GM19035 (cell line): ENCODE measurements around the gene MGA.

Experiments used
- ATAC-seq: cut with Tn5 transposase; IDR thresholded peaks from one replicate; pipeline ENCODE4 v1.9.1; 2021; ENCODE audit not compliant: unreplicated experiment

MGA gene

GRCh38 chr15:41780266-41780665, 120.1 kb downstream of the MGA start:
- ATAC-seq: no peak

GRCh38 chr15:41780727-41781126, 120.5 kb downstream of the MGA start:
- ATAC-seq: no peak

GRCh38 chr15:41782371-41783282, 122.4 kb downstream of the MGA start:
- no peak for ATAC-seq

- no peak for ATAC-seq
Observed at GRCh38 chr15:41783296-41783695, 123.1 kb downstream of the MGA start.

GRCh38 chr15:41788262-41788661, 128.1 kb downstream of the MGA start:
- ATAC-seq: no peak

- no peak for ATAC-seq
Observed at GRCh38 chr15:41789236-41789635, 129.0 kb downstream of the MGA start.

- no peak for ATAC-seq
Observed at GRCh38 chr15:41789662-41790061, 129.5 kb downstream of the MGA start.

- no peak for ATAC-seq
Observed at GRCh38 chr15:41790169-41790568, 130.0 kb downstream of the MGA start.

GRCh38 chr15:41790756-41791546, 130.7 kb downstream of the MGA start:
- ATAC-seq: no peak

GRCh38 chr15:41791547-41791937, 131.3 kb downstream of the MGA start:
- no peak for ATAC-seq

- ATAC-seq: no peak
Observed at GRCh38 chr15:41792000-41792637, 131.9 kb downstream of the MGA start.

GRCh38 chr15:41794081-41794480, 133.9 kb downstream of the MGA start:
- ATAC-seq: no peak

- no peak for ATAC-seq
Observed at GRCh38 chr15:41795996-41796856, 136.0 kb downstream of the MGA start.

GRCh38 chr15:41797201-41797944, 137.2 kb downstream of the MGA start:
- ATAC-seq: no peak

GRCh38 chr15:41798607-41799487, 138.6 kb downstream of the MGA start:
- no peak for ATAC-seq

- no peak for ATAC-seq
Observed at GRCh38 chr15:41799488-41799805, 139.2 kb downstream of the MGA start.

- no peak for ATAC-seq
Observed at GRCh38 chr15:41801185-41801584, 141.0 kb downstream of the MGA start.

GRCh38 chr15:41801850-41802455, 141.7 kb downstream of the MGA start:
- ATAC-seq: no peak

- no peak for ATAC-seq
Observed at GRCh38 chr15:41804361-41804760, 144.2 kb downstream of the MGA start.
